WERI-Rb-1 (cell line): Measurements from ENCODE around the gene PTCRA.

Experiments used
- DNase-seq: peaks from one replicate; pipeline ENCODE4 v3.0.0-alpha.2; 2020
- H3K27ac ChIP-seq: fragments of 250-450 bp; sonication (Bioruptor Pico); 2 replicates; pipeline ENCODE4 v1.5.1; 2020; ENCODE audit warnings: mild to moderate bottlenecking, moderate library complexity
- H3K27me3 ChIP-seq: fragments of 250-450 bp; sonication (Bioruptor Pico); 2 replicates; pipeline ENCODE4 v1.5.1; 2021; ENCODE audit warnings: mild to moderate bottlenecking, low read depth, moderate library complexity; ENCODE audit not compliant: insufficient read depth, severe bottlenecking
- H3K36me3 ChIP-seq: fragments of 250-450 bp; sonication (Bioruptor Pico); 2 replicates; pipeline ENCODE4 v1.5.1; 2020; ENCODE audit warnings: mild to moderate bottlenecking, moderate library complexity
- H3K4me3 ChIP-seq: 2 replicates; pipeline ENCODE4 v1.5.1; 2011; ENCODE audit warnings: low read depth, mild to moderate bottlenecking, control low read depth, low read length
- H3K9me3 ChIP-seq: fragments of 250-450 bp; sonication (Bioruptor Pico); 2 replicates; pipeline ENCODE4 v1.5.1; 2021; ENCODE audit warnings: mild to moderate bottlenecking, moderate library complexity; ENCODE audit not compliant: severe bottlenecking
- TF ChIP-seq, protein P1 (sequence below): IDR thresholded peaks from 2 replicates; pipeline ENCODE4 v1.5.1; 2011; ENCODE audit warnings: low read depth, mild to moderate bottlenecking, control low read depth, inconsistent platforms, low read length

PTCRA gene

DNA sequence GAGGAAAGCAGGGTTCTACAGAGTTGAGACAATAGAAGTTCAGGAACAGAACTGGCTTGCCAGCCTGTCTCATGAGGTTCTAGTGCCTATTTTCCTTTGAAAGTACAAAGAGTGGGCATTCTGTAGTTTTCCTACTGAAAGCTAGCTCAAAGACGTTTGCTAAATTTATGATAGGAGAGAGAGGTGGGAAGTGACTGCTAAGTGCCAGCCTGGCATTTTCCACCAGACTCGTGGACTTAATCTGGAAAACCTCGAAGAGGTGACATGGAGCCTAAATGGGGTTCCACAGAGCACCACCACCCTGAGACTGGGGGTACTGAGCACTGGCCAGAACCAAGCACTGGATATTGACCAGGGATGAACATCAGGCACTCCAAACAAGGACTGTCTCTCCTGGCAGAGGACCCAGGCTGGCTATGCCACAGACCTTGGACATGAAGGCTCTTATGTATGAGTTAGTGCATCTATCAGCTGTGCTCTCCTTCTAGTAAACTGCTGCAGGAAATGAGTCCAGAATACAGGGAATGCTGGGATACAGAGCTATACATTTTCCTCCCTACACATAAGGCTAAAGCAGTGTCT, 56.0 kb downstream of the PTCRA start:
- peaks cover 23% of the 10 kb centered on the region for H3K36me3 ChIP-seq
- TF ChIP-seq, protein P1, sequence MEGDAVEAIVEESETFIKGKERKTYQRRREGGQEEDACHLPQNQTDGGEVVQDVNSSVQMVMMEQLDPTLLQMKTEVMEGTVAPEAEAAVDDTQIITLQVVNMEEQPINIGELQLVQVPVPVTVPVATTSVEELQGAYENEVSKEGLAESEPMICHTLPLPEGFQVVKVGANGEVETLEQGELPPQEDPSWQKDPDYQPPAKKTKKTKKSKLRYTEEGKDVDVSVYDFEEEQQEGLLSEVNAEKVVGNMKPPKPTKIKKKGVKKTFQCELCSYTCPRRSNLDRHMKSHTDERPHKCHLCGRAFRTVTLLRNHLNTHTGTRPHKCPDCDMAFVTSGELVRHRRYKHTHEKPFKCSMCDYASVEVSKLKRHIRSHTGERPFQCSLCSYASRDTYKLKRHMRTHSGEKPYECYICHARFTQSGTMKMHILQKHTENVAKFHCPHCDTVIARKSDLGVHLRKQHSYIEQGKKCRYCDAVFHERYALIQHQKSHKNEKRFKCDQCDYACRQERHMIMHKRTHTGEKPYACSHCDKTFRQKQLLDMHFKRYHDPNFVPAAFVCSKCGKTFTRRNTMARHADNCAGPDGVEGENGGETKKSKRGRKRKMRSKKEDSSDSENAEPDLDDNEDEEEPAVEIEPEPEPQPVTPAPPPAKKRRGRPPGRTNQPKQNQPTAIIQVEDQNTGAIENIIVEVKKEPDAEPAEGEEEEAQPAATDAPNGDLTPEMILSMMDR, result no peak
- no peak for DNase-seq
- H3K9me3 ChIP-seq, result no peaks in the 10 kb centered on the region
- no peak overlapping the region for H3K4me3 ChIP-seq
- no peak overlapping the region for H3K27ac ChIP-seq
- no peaks in the 10 kb centered on the region for H3K27me3 ChIP-seq

DNA sequence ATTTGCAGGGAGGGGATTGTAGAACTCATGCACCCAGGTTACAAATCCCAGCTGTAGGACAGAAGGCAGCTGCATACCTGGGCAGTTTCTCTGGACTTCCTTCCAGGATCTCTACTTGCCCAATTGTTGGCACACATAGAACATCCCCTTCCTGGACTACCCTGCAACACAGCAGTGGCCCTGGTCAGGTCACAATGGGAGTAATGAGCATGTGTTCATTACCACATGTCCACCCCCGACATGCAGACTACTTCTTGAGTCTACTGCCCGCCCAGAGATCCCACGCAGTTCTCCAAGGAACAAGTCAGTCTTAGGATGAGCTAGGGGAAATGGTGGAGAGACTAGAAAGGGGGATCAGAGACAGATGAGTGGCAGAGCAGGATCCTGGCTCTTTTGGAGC, 58.1 kb downstream of the PTCRA start:
- H3K27ac ChIP-seq, result no peak overlapping the region
- TF ChIP-seq, protein P1, result no peak
- H3K27me3 ChIP-seq, result no peaks in the 10 kb centered on the region
- DNase-seq, result no peak
- no peaks in the 10 kb centered on the region for H3K9me3 ChIP-seq
- no peak overlapping the region for H3K4me3 ChIP-seq
- H3K36me3 ChIP-seq, result peaks cover 20% of the 10 kb centered on the region

DNA sequence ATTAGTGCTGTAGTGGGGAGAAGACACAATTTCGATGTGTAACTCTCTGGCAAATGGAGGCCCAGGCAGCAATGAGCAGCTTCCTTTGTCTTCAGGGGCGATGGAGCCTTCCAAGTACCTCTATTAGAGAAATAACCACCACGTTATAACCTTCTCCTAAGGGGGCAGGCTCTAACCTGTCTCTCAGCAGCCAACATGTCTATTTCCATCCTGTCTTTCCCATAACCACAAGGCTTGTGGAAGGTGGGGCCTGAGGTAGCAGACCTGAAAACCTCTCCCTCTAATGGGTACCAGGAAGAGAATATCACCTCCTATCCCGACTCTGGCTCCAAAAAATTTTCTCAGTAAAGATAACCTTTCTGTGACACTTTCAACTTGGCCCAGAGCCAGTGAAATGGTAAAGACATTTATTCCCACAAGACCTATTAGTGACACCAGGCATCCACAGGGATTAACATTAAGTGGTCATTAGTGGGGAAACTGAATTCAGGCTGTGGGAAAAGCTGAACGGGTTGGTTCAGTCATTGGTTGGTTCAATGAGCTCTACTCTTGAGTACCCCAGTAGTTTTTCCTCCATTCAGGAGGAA, 59.2 kb downstream of the PTCRA start:
- Histone ChIP-seq H3K27ac (no peak overlapping the region), H3K36me3 (peaks cover 18% of the 10 kb centered on the region), H3K4me3 (no peak overlapping the region), H3K9me3 (no peaks in the 10 kb centered on the region), H3K27me3 (no peaks in the 10 kb centered on the region)
- no peak for DNase-seq
- TF ChIP-seq, protein P1, result no peak
